Measurements from ENCODE around the gene KCTD6.

KCTD6 gene

DNA sequence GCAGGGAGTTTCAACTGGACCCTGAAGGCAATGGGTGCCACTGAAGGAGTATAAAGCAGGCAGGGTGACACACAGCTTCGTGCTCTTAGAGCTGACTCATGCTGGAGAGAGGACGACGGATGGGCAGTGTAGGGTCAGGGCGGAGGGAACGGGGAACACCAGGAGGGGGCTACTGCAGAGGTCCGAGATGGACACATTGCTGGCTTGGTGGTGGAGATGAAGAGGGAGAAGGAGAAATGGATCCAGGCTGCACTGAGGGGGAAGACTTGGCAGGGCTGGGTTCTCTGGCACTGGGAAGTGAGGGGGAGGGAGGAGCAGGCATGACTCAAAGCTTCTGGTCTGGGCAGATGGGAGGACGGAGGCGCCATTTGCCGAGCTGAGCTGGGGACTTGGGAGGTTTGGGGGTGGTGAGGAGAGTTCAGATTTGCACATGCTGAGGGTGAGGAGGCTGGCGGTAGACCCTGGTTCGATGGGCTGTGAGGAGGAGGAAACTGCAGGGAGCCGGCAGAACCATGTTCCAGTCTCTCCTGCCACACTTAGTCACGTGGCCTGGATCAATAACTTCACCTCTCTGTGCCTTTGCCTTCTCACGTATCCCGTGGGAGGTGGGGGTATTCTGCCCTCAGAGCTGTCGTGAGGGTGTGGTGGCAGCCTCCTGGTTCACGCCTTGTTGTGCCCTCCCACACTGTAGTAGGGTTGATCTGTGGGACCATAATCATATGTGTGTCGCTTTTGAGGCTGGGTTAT, 4.6 kb upstream of the KCTD6 start:
- DNase-seq, result no peak

DNA sequence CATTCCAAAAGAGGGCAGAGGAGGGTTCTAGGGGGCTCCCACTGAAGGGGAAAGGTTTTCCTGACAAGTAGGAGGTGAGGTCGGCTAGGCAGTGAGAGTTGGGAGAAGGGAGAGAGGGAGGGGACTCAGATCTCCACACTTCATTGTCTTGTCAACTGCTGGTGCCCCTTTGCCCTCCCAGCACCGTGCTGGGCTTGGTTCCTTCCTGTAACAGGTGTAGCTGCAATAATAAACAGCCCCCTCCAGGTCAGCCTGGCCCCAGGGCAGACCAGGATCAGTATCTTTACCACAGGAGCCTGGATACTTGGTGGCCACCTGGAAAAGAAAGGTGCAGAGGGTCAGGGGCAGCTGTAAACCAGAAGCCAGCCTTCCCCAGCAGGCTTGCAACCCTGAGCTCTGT, 2.9 kb upstream of the KCTD6 start:
- no peak for DNase-seq

DNA sequence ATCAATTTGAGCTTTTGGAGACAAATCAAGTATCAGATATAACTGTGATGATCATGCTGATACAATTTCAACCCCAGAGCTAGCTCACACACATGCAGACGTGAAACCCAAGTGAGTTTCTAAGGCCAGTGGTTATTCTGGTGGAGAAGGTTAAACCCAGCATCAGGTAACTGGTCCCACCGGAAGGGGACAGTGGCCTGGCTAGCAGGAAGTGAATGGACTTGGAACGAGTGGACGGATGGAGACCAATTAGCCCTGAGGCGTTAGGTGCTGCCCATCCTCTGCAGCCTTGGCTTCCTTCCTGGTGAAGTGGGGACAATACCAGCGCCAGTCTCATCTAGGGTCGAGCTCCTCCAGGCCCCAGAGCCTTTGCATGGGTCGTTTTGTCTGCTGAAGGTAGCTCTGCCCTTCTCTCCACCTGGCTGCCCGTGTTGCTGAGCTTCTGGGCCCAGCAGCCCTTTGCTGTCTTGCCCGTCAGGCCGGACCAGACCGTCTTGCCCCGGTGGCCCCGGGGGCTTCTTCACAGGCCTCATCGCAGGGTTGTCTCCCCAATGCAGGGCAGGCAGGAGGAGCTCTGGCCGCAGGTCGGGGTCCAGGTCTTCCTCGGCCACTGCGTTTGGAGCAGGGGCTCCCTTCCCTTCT, 915 bp upstream of the KCTD6 start:
- DNase-seq, result no peak

DNA sequence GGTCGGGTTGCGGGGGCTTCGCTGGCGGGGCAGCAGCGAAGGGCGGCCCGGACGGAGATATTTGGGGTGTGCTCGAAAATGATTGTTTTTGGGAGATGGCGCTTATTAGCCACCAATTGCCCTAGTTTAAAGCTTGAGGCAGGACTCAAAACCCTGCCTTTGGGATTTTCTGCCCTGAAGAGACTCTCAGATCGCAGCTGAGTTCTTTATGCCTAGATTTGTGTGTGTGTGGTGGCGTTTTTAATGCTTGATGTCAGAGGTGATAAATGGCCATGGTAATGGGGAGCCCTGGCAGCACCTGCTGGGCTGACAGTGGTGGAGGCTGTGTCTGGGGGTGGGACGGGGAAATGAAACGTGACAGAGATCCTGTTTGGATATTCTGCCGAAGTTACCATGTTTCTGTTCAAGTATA, 604 bp downstream of the KCTD6 start:
- DNase-seq, result no peak

DNA sequence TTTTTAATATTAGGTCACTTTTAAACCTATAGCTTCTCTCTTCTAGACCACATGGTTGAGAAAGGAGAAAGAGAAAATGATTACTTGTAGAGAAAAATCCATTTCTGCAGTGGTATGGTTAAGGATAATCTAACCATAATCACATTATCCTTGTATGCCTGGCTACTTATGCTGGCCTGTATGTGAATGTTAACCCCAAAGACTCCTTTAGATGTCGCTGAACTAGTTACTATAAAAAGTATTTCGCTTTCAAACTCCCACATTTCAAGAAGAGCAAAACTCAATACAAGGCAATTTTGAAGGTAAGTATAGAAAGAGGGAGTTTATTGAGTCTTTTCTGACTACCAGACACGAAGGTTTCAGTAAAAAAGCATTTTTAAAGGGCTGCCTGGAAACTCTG, 2.2 kb downstream of the KCTD6 start:
- no peak for DNase-seq

DNA sequence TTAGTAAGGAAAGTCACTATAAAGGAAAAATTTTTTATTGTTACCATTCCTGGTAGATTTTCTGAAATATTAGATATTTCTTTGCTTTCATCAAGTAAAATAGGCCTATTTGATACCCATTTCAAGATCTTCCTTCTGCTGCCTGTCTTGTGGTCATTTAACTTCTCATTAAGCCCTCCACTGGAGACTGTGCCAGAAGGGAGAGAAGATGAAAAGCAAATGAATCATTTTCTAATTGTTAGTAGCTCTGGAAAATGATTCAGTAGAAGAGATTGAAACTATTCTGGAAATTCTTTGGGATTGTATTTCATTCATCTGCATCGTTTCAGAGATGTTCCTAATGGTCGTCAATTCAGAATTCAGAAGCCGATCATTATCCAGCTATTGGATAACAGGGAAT, 3.2 kb downstream of the KCTD6 start:
- DNase-seq, result no peak

DNA sequence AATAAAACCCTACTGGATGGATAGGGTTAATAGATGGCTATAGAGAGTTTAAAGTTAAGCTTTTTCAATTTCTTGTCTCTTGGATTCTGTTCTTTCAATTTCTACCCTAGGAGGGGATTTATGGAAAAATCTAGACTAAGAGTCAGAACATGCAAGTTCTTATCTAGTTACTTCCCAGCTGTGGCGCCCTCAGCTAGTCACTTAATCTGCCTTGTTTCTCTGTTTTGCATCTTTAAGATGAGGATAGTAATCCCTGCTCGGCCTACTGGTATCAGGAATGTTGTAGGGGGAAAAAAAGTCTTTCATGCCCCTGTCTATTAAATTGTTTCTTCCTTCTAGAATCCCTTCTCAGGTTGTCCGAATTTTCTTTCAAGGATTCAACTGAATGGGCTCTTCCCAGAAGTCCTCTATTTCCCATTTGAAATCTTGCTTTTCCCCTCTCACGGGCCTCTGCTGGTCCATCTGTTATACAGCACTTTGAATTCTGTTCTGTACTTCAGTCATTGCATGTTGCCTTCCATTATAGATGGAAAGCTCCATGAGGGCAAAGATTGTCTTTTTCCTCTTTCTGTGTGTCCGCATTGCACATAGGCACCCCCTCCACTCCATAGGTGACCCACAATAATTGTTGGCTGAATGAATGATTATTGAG, 4.4 kb downstream of the KCTD6 start:
- no peak for DNase-seq

DNA sequence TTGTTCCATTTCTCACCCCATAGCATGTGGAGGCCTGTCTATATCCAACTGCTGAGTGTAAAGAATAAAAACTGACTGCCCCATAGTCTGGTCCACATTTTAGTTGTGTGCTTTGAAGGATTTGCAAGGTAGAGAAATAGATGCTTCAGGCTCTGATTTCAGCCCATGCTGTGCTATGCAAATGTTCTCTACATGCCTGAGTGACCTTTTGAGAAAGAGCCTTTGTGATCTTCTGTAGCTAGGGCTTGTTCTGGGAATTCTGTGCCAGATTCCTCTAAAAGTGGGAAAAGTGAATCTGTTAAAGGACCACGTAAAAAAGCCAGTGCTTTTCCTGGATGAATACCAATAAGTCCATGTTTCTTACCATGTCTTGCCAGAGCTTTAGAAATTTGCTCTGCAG, 5.2 kb downstream of the KCTD6 start:
- no peak for DNase-seq

DNA sequence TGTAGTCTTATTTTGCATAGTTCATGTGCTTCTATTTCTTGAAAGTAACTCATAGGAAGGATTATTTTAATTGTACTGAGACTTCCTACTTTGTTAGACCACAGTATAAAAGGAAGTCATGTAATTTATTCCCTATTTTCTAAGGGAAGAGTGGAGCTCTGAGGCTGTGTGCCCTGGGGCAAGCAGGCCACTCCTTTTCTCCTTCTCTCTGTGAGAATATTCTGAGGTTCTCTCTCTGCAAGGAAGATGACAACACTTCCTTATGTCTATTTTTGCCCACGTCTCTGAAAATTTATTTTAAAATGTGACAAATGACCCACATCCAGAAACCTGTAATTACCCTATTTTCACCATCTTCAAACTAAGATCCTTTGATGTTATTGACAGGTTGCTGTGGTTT, 11.0 kb downstream of the KCTD6 start:
- DNase-seq, result no peak

DNA sequence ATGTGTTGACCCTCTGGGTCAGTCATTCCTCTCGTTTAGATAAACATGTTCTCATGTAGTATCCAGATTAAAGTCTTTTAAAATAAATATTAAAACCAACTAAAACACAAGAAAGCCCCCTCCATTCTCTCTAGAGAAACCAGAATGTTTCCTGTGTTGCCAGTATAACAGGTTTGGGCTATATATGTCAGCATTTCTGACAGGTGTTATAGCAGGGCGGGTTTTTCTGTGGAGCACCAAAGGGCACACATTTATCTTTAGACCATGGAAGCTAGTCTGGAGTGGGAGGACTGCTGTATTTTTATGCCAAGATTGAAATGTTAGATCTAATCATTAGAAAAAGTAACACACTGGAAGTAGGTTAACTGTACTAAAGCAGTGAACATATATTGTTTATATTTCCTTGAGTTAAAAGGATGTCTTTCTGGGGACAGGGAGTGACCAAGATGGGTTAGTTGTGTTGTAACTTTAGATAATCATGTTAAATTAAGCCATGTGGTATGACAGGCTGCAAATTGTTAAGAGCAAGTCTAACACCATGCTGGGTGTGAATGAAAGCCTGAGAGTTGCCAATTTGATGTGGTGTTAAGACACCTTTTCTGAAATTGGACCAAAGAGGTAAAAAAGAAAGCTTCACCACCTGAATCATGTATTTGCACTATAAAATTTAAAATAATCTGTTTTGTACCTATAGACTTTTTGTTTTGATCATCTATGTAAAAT, 15.6 kb downstream of the KCTD6 start:
- DNase-seq, result no peak

DNA sequence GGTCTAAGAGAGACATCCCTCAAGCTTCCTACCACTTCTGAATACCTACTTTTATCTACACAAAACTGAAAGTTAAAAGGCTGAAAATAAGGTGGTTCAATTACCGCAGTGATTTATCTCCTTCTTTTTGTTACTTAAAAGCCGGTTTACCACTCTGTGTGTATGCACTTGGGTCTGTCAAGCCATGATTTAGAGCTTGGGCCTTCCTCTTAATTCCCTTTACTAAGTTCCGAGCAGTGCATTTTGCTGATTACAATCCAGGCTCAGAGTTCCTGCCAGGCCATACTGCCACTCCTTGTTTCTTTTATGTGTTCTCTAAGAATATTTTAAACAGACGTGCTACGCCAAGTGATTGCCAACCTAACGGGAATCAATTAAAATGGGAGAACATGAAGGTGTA, 16.5 kb downstream of the KCTD6 start:
- DNase-seq, result no peak

DNA sequence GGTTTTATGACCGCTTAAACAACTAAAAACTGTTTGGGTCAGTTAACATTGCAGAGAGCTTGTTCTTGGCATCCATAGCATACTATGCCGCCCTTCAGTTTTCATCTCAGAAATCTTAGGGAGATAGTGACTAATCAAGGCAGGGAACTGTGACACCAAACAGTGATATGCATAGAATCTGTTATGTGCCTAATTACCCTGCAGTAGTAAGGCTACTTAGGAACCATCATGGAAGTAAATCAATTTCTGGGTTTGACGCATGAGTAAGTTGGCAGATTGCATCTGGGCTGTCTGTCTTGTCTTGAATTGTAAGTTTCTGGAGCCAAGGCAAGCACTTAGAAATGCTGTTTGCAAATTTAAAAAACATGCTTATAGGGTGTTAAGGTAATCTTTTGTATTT, 22.5 kb downstream of the KCTD6 start:
- DNase-seq, result no peak

DNA sequence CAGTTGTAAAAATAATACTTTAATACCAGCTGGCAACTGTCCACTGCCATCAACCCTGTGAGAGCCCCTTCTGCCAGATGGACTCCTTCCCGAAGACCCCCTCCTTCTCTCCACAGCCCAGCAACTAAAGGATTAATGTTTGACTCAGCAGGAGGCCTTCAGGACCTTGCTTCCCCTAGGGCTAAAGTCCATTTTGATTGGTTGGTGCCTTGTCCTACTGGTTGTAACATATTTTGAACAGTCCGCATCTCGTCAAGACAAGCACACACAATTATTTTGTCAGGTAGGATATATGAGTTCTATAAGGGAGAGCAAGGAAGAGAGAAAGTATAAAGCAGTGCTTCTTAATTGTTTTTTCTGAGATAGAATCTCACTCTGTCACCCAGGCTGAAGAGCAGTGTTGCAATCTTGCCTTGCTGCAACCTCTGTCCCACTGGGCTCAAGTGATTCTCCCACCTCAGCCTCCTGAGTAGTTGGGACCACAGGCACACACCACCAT, 26.4 kb downstream of the KCTD6 start:
- no peak for DNase-seq

DNA sequence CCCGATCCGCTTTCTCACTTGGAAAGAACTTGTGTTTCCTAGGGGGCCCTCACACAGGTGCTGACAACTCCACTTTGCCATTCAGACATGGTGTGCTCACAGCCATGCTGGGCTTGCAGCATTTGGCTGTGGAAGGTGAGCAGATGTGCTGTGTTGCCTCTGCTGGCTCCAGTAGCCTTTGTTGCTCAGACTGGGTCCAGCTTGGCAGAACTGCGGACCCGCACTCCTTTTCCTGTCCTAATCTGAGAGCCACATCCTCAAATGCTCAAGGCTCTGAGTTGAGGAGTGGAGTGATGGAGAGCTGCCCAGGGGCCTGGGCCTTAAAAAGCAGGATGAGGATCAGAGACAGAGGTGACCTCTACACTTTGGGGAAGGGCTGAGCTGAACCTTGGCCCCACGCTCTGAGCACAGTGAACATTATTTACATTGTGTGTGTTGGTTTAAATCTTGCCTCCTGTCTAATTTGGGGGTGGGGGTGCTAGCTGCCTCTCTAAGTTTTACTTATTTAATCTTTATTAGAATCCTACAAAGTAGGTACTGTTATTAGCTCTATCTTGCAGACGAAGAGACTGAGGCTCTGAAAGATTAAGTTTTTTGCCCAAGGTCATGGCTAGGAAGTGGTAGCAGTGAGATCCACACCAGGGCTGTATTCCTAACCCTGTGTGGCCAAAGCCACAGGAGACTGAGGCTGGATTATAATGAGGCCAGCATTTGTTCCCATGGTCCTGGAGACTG, 27.9 kb downstream of the KCTD6 start:
- no peak for DNase-seq

DNA sequence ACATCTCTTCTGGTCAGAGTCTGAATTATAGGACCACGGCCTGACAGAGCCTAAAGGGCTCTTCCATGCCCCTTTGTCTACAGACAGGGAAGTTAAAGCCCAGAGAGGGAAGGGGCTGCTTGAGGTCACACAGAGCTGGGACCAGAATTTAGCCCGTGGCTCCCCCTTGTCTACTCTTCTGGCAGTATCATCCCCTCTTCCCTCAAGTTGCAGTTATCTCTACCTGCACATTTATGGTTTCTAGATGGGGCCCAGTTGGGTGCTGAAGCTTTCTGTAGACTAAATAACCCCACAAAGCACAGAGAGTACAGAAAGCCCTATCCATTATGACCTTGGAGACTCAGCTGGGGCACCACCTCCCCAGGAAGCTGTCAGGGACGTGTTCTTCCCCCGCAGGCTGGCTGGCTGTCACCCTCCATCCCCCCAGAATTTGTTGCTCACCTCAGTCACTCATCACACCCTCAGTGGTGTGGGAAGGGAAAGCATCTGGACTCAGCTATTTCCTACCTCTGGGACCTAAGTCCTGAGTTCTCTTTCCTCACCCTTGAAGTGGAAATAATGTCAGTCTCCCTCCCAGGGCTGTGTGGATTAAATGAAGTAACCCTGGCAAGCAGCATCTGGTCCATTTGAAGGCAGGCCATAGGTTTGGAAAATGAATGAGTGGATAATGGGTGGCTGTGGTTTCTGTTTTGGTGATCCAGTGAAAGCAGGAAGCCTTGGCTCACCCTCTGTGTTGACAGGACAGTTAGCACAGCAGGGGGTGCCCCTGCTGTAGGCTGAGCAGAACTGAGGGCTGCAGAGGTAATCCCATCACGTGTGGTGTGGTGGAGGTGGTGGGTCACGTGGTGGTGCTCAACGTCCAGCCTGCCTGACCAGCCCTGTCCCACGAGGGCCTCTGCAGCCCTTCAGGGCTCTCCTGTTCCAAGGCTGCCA, 28.8 kb downstream of the KCTD6 start:
- DNase-seq, result no peak

DNA sequence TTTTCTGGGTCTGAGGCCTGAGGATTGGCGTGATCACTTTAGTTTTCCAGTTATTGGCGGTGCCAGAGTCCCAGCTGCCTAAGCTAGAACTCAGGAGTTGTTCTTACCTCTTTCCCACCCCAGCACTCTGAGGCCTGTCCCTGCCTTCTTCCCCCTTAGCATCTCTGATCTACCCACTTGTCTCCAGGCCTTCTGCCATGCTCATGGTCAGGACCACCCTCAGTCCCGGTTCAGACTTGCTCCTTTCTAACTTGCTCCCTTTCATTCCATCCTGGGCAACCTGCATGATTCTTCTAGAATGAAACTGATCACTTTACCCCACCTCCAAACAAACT, 29.4 kb downstream of the KCTD6 start:
- no peak for DNase-seq

DNA sequence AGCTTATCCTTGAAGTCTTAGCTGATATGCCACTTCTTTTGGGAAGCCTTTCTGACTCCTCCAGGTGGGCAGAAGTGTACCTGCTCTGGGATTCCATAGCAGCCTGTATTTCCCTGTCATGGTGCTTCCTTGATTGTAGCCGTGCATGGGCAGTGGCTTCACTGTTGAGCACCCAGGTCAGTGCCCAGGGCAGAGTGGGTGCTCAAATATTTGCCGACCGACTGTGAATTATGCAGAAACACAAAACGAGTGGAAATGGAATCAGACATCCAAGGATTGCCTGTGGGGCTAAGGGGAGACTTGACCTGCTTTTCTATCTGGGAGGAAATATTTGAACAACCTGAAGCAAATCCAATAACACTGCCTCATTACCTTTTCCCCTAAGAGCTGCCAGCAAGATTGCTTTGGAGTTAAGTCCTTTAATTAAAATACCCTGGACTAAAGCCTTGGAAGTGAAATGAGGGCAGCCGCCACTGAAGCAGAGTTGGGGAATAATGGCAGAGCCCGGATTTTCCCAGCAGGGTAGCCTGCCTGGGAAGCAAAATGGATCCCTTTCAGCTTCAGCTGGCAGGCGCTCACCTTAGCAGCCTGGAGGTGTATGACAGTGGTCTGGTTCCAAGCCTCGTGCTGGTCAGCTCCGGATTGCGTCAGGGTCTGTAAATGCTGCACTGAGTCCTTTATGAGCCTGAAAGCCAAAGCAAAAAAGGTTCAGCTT, 30.2 kb downstream of the KCTD6 start:
- DNase-seq, result no peak

DNA sequence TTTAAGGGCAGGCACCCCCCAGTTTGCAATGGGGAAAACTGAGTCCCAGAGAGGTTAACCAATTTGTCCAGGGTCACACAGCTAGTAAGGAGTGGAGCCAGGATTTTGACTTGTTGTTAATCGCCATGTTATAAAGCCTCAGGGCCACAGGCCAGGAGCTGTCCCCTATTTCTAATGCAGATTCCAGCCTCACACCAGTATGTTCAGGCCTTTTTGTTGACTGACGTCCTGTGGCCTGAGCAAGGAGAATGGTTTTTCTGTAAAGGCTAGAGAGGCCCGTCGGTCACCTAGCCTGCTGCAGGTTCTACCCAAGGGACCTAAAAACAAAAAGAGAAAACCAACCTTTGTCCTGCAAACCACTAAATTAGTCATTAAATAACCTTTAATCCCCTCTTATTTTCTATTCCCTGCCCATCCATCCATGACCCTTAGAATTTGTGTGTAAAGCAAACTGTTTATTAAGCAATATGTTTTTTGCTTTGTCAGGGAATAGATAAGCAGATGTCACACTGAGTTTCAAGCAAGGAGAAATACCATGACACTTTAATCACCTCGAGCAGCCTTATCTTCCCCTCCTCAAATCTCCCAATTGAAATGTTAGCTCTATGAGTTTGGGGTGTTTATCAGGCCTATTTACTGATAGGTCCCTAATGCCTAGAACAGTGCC, 31.0 kb downstream of the KCTD6 start:
- DNase-seq, result no peak

DNA sequence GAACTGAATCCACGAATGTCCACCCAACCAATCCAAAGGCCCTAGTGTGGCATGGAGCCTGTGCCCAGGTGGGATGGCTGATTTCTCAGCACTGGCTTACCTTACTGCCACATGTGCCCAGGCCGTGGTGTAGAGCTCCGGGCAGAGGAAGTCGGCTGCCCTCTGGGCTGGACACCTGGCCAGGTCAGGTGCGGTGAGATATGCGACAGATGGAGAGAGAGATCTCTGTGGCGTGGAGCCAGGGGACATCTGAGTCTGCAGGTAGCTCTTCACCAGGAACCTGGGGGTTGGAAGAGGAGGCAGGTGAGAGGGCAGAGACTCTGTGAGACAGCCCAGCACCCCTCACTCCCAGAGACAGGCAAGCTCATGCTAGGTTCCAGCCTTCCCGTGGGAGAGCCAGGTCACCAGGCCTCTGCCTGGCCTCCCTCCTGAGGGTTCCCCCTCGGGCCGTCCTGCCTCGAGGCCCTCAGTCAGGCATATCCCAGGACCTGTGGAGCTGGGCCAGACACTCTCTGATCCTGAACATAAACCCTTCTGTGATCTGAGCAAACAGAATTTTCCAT, 32.5 kb downstream of the KCTD6 start:
- DNase-seq, result no peak

DNA sequence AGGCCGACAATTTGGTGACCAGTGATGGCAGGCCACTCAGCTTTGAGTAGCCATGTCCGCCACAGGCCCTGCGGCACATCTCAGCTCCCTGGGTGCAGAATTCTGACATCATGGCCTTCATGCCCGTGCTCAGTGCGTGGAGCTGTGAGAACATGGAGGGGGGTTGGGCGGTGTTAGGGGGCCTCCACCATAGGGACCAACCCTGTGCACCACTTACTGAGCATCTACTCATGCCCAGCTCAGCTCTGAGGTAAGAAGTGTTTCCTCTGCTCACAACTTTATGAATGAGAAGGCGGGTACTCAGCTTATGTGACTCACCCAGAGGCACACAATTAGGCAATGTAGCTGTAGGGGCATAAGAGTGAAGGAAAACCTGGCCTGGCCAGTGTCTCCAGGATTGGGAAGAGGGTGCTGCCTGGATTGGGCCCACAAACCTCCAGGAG, 34.6 kb downstream of the KCTD6 start:
- DNase-seq, result no peak
